ENCODE results near the gene PDAP1. TPM values are rescaled to one million over a fixed set of nuclear protein-coding genes. Genes with fewer than 3 reads are reported as not detected.

Gene PDAP1
- total and polyA plus RNA-seq, 9 of the 15 experiments (the other 6 are each of a cell fraction or from before 2014, with no cell fraction given): 10.2 to 315 (median 129) TPM

- TF ChIP-seq BACH1 (tag; IDR thresholded peaks at IDR 0.05) (no peak), ZC3H4 (CRISPR knock-in tag; IDR thresholded peaks at IDR 0.05; ENCODE audit: borderline replicate concordance) (no peak), MAFG (tag; conservative IDR thresholded peaks at IDR 0.05) (peak; percentile 69), ZNF592 (IDR thresholded peaks at IDR 0.05) (no peak), VEZF1 (CRISPR knock-in tag; IDR thresholded peaks at IDR 0.05) (peak; percentile 37), CCNT2 (IDR thresholded peaks at IDR 0.05; ENCODE audit: borderline replicate concordance, extremely low read depth, insufficient read length, low read depth, low read length) (no peak), ZHX1 (conservative IDR thresholded peaks at IDR 0.05; ENCODE audit: low read length) (no peak), TCF3 (CRISPR knock-in tag; IDR thresholded peaks at IDR 0.05) (peak; percentile 64), HMGXB4 (CRISPR knock-in tag; IDR thresholded peaks at IDR 0.05) (no peak), ZNF41 (CRISPR knock-in tag; conservative IDR thresholded peaks at IDR 0.05) (no peak), IRF9 (tag; IDR thresholded peaks at IDR 0.05) (no peak), PTTG1 (tag; IDR thresholded peaks at IDR 0.05; ENCODE audit: low read depth) (no peak), BRCA1 (IDR thresholded peaks at IDR 0.05) (no peak), BRCA1 (CRISPR knock-in tag; IDR thresholded peaks at IDR 0.05) (no peak), ZNF766 (CRISPR knock-in tag; conservative IDR thresholded peaks at IDR 0.05) (peak; percentile 75), ZNF408 (CRISPR knock-in tag; IDR thresholded peaks at IDR 0.05; ENCODE audit: low read depth) (no peak), COPS2 (conservative IDR thresholded peaks at IDR 0.05) (no peak), ZNF140 (CRISPR knock-in tag; IDR thresholded peaks at IDR 0.05) (no peak)
Observed at GRCh38 chr7:99362801-99363200, 45.6 kb downstream of the PDAP1 start (continued).

Measured in K562 (cell line).